ENCODE data around the gene GNB1.

The GNB1 gene

DNA sequence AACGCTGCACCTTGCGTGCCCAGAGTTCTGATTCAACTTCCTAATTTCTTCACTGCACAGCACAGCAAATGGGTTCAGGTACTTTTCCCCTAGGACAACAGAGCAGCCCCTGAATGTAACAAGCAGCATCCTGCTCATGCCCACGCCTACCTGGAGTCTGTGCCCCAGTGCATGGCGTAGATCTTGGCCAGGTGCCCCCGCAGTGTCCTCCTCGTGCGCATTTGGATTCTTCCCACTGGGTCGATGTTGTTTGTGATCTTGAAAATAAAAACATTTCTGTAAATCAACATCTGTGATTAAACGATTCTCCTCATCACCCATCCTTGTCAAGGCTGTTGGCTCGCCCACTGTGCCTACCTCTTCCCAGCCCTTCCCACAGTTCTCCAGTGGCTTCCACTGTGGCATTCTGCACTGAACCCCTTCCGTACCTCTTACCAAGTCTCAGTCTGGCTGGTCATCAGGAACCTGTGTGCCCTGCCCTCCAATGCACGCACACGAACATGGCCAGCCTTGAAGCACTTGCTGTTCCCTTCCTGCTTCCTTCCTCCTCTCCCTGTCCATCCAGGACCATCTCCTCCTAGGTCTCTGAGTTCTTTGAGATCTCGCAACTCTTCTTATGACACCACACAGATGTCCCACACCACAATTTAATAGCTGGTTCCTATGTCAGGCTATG lies 75.1 kb downstream of the GNB1 start:
- DNase-seq: no peak

DNA sequence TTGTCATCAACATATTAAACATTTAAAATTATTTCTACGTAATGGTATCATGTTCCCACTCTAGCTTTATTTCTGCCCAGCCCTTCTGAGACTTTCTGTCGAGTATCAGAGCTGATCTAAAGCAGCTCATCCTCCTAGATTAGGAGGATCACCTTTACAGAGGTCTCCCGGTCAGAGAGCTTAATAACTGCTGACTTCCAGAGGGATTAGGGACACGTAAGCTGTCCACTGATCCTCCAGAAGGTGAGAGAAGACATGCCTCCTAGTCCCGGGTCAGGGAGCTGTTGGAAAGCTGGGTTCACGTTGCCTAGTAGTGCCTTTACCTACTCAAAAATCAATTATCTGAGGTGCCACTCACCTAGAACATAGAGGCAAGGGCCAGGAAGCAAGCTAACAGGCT lies 81.4 kb downstream of the GNB1 start:
- no peak for DNase-seq

DNA sequence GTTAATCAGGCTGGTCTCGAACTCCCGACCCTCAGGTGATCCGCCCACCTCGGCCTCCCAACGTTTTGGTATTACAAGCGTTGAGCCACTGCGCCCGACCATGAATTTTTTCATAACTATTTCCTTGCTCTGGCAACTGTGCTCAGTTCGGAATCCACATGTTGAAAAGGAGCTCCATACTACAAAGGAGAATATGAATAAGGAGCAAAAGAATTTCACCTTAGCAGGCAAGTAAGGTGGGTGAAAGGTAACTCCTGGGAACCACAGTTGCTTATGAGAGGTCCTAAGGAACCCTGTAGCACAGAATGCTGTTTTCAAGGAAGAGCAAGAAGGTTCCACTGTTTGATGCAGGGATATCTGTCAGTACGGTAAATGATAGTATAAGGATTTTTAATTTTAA lies 82.7 kb downstream of the GNB1 start:
- no peak for DNase-seq

DNA sequence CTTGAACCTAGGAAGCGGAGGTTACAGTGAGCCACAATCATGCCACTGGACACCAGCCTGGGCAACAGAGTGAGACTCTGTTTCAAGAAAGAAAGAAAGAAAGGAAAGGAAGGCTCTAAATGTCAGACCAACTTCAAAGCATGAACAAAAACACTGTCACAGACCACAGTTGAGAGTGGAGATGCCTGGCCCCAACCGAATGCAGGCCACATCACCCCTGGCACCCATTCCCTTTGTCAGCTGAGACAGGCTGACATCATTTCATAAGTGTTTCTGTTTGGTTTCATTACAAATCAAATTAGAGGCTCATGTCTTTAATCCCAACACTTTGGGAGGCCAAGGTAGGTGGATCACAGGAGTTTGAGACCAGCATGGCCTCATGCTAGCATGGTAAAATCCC lies 84.0 kb downstream of the GNB1 start:
- DNase-seq: no peak

DNA sequence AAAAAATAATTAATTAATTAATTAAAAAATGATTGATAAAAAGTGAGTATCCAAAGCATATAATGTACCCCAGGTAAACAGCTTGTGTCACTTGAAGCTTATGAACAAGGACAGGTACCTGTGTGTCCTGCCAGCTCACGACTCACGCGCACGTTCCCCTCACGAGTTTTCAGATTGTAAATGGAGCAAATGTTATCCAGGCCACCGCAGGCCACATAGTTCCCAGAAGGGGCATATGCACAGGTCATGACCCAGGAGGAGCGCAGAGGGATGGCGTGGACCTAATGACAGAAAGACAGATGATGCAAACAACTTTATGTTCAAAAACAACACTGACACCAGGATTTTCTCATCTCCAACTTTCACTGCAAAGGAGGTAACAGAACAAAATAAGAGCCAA lies 86.6 kb downstream of the GNB1 start:
- DNase-seq: no peak

DNA sequence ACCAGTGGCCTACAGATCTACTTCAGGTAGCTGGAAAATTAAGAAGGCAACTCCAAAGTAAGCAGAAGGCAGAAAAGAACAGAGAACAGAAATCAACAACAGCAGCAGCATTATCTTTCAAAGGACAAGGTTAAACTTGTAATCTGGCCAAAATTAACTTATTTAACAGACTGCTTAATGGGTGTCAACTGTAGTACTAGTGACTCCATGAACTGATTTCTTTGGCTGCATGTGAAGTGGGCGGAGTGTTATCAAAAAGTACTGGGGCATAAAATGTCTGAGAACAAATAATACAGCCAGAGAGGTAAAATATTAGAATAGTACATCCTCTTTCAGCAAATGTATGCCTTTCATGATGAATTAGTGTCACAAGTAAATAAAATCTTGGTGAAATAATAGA lies 88.0 kb downstream of the GNB1 start:
- no peak for DNase-seq

DNA sequence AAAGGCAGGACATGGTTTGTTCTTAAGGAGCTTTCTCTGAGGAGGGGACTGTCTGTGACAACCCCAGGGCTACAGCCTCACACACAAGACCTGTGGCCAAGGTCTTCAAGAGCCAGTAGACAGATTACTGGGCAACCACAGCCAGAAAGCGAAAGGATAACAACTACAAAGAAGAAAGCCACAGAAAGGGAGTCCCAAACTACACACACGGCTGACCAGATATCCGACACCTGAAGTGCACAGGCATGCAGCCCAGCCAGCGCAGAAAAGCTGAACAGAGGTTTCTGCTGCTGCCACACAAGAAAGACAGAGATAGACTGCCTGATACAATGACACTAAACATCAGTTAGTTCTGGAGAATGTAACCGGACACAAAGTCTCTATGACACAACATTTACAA lies 91.2 kb downstream of the GNB1 start:
- DNase-seq: no peak

DNA sequence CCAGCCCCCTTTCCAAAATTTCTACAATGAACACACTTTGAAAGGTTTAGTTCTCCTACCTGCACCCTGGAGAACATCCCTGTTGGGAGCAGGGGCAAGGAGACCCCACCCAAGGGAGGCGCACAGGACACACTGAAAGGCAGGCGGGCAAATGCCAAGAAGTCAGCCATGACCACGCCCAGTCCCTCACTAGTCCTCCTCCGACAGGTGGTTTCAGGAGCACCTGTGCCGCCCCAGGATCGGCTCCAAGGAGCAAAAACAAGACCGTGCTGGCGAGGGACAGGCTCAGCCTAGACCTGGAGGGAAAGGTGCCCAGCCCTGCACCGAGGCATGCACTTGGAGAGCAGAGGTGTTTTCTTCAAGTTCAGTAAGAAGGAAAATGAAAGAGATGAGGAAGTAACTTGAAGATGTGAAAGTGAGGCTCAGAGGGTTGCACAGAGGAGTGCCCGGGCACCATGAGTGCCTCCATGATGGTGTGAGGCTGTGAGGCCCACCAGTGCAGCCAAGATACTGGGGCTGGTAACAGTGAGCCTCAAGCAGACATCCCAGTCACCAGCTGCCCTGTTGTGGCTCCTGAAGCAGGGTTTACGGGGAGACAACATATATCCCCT lies 93.1 kb downstream of the GNB1 start:
- no peak for DNase-seq

DNA sequence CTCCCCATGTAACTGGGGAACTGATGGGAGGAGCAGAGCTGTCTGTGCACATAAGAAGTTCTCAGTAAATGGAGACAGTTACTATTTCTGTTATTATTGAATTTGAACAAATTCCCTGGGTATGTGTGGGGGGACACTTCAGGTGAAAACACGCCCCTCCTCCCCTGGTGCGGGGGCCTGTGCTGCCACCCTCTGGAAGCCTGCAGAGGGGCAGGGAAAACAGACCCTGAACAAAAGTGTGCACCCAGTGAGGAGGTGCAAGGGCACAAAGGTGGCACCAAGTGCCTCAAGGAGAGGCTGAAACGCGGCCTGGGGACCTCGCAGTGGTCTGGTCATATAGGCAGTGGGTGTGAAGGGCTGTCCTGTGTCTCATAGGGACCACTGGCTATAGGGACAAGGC lies 94.4 kb downstream of the GNB1 start:
- no peak for DNase-seq

DNA sequence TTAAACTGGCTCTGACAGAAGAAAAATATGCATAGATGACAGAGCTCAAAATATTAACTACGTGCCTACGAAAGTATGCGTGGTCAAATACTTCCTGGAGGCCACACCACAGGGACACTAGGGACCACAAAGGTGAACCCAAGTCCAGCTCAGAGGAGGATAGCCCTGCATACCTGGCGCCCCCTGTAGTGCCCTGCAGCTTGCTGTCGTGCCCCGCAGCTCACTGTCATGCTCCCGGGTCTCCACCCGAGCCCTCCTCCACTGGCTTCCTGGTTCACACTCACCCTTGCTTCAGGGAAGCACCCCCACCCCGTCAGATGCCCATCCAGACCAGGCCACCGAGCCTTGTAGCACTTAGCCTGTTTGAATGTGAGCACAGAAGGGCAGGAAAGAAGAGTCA lies 95.9 kb downstream of the GNB1 start:
- DNase-seq: no peak

DNA sequence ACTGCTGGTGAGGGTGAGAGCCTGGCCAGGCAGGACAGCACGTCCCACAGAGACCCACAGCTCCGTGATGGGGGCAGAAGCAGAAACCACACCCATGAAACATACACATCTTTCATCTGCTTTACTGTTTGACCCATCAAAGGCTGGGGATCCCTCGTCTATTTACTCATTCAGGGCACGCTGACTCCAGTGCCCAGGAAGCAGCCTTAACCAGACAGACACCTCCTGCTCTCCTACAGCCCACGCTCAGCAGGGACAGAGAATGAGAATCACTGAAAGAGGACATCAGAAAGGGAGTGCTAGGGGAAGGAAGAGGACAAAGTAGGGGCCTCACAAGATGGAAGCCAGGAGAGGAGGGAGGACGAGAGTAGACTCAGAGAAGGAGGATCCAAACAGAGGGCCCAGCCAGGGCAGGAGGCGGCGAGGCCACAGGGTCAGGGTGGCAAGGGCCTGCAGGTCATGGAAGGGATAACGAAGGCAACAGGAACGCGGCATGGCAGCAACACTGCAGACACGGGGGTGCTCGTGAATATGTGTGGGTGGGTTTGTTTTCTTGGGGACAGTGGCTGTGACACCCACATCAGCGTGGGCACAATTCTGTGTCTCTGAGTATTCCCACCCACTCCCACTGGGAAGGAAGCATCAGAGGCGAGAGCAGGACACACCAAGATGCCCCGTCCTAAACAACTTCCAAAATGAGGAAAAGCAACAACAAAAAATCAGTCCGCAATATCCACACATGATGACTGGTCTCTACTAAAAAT lies 97.2 kb downstream of the GNB1 start:
- no peak for DNase-seq

DNA sequence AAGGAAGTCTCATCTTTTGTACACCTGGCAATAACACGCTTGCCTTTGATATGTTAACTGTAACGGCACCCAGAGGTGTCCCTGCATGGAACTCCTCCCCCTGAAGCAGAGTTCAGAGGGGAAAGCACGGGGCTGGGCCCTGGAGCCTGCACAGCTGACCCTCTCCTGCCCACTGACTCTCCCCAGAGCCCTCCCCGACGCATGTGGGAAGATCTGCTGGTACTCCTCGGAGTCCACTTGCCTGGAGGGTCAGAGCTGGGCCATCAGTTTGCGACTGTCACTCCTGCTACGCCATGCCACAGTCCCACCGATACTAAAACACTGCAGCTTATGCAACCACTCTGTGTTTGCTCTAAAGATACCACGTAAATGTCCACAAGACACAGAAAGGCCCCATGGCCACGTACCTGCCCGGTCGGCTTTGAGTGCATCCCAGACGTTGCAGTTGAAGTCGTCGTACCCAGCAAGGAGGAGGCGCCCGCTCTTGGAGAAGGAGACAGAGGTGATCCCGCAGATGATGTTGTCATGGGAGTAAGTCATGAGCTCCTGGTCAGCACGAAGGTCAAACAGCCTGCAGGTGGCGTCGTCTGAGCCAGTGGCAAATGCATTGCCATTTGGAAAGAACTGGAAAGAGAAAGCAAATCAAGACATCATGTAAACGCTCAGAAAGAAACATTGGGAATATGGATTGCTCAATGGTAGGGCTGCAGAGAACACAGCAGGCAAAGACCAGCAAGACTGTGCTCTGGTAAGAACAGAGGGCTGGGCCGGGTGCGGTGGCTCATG lies 102.0 kb downstream of the GNB1 start:
- no peak for DNase-seq

DNA sequence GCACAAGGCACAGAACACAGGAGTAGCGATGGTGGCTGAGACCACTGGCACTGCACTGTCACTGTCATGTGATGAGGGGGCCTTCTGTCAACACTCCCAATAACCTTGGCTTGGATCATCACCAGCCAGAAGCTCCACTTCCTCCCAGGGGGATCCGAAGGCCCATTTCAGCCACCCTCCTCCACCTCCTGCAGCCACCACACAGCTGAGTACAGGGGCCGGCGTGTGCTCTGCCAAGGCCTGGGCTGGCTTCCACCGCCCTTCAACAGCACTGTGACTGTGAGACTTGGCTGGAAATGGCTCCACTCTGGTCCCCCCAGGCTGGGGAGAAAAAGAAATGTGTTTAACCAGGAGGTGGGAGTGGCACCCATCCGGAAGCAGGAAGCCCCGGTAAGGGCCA lies 102.8 kb downstream of the GNB1 start:
- no peak for DNase-seq

DNA sequence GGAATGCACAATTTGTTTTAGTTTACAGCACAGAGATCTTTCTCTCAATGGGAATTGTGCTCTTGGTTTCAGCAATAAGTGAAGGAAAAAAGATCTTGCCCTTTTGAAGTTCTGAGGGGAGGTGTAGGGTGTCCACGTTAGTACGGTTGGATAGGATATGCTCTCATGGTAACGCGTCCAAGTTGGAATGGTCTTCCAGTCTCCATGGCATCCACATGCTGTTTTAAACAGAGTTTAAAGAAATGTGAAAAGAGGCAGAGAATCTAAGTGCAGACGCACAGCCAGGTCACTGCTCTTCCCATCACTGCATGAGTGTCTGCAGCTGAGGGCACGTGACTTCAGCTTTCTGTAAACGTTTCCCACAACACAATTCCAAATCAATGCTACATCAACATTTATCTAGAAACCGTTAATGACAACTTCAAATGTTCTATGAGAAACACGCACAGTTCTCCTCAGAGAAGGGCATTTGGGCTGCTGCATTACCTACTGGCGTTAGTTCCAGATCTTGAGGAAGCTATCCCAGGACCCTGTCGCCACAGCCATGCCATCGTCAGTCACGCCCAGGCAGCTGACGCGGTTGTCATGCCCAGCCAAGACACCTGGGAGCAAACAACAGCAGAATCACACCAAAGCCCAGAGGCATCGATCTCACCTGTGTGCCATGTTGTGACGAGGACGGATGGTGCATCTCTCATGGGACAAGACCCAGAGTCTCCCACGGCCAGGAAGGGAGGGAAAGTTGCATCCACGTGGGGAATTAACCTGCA lies 103.9 kb downstream of the GNB1 start:
- DNase-seq: no peak

DNA sequence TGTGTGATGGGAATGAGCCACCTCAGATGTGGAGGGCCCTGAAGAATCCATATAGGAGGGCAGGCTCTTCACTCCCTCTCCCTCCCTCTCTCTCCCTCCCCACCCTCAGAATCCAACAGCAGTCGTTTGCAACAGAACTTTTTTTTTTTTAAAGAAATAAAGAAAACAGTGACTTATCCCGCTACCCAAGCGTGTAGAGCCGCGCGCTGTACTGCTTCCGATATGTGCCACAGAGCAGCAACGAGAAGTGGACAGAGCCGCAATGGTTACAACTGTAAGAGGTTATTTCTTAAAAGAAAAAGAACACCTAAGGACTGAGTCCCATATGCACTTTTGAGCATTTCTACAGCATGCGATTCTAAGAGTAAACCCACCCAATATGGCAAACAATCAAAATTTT lies 105.2 kb downstream of the GNB1 start:
- DNase-seq: no peak

DNA sequence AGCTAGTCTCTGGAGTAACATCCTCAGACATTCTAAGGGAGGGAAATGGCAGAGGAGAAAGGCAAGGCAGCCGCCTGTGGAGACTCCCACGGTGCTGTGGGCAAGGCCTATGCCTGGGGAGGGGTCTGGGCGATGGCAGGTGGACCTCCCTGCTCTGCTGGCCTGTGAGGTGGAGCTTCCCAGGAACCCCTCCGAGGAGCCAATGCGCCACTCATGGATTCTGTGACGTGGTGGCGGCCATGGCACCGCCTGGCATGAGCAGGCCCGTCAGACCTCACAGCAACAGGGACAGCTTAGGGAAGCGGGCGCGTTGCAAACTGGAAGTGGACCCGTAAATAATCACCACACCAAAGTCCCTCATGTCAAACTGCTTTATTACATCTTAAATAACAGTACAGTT lies 106.0 kb downstream of the GNB1 start:
- DNase-seq: no peak

DNA sequence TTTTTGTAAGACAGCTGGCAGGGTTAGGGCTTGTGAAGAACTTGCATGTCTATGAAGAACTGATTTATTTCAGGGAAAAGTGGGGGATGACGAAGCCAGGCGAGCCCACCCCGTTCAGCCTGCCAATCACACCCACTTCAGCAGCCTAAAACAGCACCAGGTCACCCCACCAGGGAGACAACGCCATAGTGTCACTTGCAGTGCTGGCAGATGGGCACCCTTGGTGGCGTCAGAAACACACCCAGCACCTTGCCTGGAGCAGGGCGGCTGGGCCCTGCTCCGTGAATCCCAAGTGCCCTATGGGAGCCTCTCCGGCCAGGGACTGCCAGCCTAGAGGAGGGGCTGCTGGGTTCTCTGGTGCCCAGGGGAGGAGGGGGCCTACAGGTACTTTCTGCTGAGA lies 107.6 kb downstream of the GNB1 start:
- no peak for DNase-seq

DNA sequence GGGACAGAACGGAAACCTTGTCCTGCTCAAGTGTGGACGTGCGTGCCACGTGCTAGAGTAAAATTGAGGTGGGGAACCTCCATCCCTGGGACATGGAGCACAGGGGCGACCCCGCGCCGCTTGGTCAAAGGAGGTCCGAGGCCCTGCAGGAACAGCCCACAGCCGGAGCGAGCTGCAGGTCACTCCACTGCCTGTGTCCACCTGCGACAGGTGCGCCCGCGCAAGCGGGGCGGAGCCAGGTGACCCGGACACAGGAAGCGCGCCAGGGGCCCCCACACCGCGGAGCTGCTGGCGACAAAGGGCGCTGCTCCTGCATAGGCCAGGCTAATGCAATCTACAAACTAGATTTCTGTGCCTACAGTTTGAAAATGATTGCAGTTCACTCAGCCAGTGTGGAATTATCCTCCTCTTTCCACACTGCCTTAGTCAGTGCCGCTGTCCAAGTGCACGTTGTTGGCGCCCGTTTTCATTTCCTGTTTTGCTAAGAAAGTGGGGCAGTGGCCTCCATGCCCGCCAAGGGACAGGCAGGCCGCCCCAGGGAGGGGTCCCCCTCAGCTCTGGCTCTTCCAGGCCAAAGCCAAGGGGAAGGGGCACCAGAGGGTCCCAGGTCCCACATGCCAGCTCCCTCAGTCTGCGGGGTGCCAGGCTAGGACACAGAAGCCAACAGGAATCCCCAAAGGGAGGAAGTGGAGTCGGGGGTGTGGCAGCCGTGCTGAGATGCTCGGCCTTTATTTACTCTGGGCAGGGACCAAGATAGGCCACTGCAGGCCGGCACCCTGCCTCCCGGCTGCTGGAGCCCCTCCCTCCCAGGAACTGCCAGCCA lies 108.3 kb downstream of the GNB1 start:
- no peak for DNase-seq

DNA sequence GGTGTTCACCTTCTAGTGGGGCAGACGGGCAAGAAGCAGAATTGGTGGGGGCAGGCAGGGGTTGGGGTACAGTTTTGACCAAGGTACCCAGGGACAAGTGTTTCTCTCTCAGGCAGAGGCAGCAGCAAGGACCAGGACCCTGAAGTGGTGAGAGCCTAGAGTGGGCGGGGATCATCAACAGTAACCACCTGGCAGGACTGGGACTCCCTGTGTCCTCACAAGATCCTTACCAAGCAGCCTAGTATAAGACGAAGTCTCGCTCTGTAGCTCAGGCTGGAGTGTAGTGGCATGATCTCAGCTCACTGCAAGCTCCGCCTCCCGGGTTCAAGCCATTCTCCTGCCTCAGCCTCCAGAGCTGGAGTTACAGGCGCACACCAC lies 109.4 kb downstream of the GNB1 start:
- no peak for DNase-seq

DNA sequence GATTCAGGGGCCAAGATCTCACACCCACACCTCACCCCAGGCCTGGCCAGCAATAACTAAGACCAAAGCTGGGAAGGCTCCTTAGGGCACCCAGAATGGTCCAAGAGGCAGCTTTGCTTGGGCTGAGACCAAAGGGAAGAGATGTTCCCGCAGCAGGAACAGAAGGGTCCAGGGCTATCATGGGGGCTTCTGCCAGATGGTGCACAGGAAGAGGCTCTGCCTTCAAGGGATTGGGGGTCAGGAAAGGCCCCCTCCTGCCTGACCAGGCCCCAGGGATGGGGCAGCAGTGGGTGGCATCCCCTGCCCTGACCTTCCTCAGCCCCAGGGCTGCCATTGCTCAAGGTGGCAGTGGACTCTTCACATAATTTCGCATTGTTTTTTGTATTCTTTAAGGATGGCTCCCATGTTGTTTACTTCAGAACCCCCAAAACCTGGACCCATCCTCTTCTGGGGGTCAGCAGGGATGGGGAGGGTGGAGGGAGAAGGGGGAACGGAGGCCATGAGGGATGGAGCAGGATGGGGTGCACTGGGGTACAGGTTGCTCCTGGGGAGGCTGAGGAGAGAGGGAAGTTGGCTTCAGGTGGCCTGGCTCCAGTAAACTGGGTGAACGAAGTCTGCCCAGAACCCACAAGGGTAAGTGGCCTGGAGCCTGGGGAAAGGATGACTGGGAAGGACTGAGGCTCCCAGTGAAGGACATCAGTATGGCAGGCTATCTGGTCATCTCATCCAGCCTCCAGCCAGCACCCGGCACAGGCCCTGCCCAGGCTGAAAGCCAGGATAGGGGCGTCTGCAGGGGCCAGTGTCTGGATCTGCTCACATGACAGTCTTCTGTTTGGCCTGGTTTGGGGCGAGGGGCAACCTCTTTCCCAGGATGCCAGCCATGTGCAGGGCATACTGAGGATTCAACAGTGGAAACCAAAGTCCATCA lies 110.0 kb downstream of the GNB1 start:
- no peak for DNase-seq
